ENCODE measurements around the gene PAX1. TPM values are rescaled to one million over a fixed set of nuclear protein-coding genes. Genes with fewer than 3 reads are reported as not detected.

The PAX1 gene
- total RNA-seq, 1 experiment from 2014 or later: not detected

GRCh38 chr20:21670126-21670525 is 35.3 kb upstream of the PAX1 start:
- DNase-seq (ENCODE audit: low spot score) (no peak), ATAC-seq (no peak)
- TF ChIP-seq FOXJ3 (CRISPR knock-in tag; IDR thresholded peaks at IDR 0.05; ENCODE audit: borderline replicate concordance): no peak
- no peak for TF ChIP-seq MLX (CRISPR knock-in tag; IDR thresholded peaks at IDR 0.05)
- no peak for TF ChIP-seq TEAD1 (CRISPR knock-in tag; IDR thresholded peaks at IDR 0.05)
- TF ChIP-seq ZNF671 (CRISPR knock-in tag; IDR thresholded peaks at IDR 0.05): no peak
- TF ChIP-seq GABPB1 (CRISPR knock-in tag; IDR thresholded peaks at IDR 0.05): no peak
- no peak for TF ChIP-seq TCF7 (CRISPR knock-in tag; IDR thresholded peaks at IDR 0.05; ENCODE audit: low read depth)
- H3K36me3 Mint-ChIP-seq: no peaks in the 10 kb centered on the region
- CTCF ChIA-PET: no interaction called here
- no peak overlapping the region for H3K27ac Mint-ChIP-seq
- POLR2A ChIA-PET: no interaction called here
- H3K4me3 Mint-ChIP-seq: no peak overlapping the region
- 0 out of 2 replicates have a peak, but pooled peaks cover 3% of the 10 kb centered on the region for H3K4me1 Mint-ChIP-seq
- no peaks in the 10 kb centered on the region for H3K9me3 Mint-ChIP-seq
- no peaks in the 10 kb centered on the region for H3K27me3 Mint-ChIP-seq (ENCODE audit: low read depth)

- H3K4me1 Mint-ChIP-seq: 0 out of 2 replicates have a peak, but pooled peaks cover 1% of the 10 kb centered on the region
Measured at GRCh38 chr20:21670981-21671380, 34.5 kb upstream of the PAX1 start.

More at GRCh38 chr20:21670981-21671380, 34.5 kb upstream of the PAX1 start:
- POLR2A ChIA-PET: no interaction called here
- DNase-seq (ENCODE audit: low spot score): no peak
- no peak overlapping the region for H3K4me3 Mint-ChIP-seq
- H3K27ac Mint-ChIP-seq: no peak overlapping the region
- no peak for ATAC-seq
- no peaks in the 10 kb centered on the region for H3K27me3 Mint-ChIP-seq (ENCODE audit: low read depth)
- CTCF ChIA-PET: interaction anchor here (0.6 kb wide), 1 partner anchor 14 kb away, joined by 5 read pairs; no protein-coding TSS in a partner anchor
- TF ChIP-seq FOXP1 (CRISPR knock-in tag; IDR thresholded peaks at IDR 0.05; ENCODE audit: borderline replicate concordance) (no peak), HMGA2 (CRISPR knock-in tag; IDR thresholded peaks at IDR 0.05) (no peak), USF1 (CRISPR knock-in tag; IDR thresholded peaks at IDR 0.05) (no peak), MXD4 (CRISPR knock-in tag; IDR thresholded peaks at IDR 0.05; ENCODE audit: borderline replicate concordance) (no peak), NR2C2 (CRISPR knock-in tag; IDR thresholded peaks at IDR 0.05) (no peak), CREB1 (CRISPR knock-in tag; IDR thresholded peaks at IDR 0.05) (no peak), GABPB1 (CRISPR knock-in tag; IDR thresholded peaks at IDR 0.05) (no peak), JUN (CRISPR knock-in tag; IDR thresholded peaks at IDR 0.05) (no peak), STAT6 (CRISPR knock-in tag; conservative IDR thresholded peaks at IDR 0.05; ENCODE audit: low read depth) (no peak), ZNF281 (CRISPR knock-in tag; IDR thresholded peaks at IDR 0.05) (no peak), ESRRA (CRISPR knock-in tag; IDR thresholded peaks at IDR 0.05; ENCODE audit: borderline replicate concordance) (no peak), JAZF1 (CRISPR knock-in tag; IDR thresholded peaks at IDR 0.05) (no peak), NFE2L1 (CRISPR knock-in tag; IDR thresholded peaks at IDR 0.05) (no peak), CBFB (CRISPR knock-in tag; IDR thresholded peaks at IDR 0.05; ENCODE audit: low read depth) (no peak)
- H3K9me3 Mint-ChIP-seq: no peaks in the 10 kb centered on the region
- no peaks in the 10 kb centered on the region for H3K36me3 Mint-ChIP-seq

Data from WTC11 (cell line).